HT-29 (cell line): ENCODE data around the gene ABHD12. TPM values are rescaled to one million over a fixed set of nuclear protein-coding genes. Genes with fewer than 3 reads are reported as not detected.

ENCODE experiments used
- DNase-seq: peaks from one replicate; pipeline ENCODE4 v3.0.0-alpha.2; 2015; ENCODE audit warnings: low spot score
- total RNA-seq: library from RNA; depleted of rRNA; stranded (reverse); fragments of >200 nt; shearing (Covaris generic); gene quantifications from 2 replicates; pipeline ENCODE4 v1.2.3, GENCODE V29; 2014

The ABHD12 gene
- total RNA-seq, 1 experiment from 2014 or later, result 105 TPM

DNA sequence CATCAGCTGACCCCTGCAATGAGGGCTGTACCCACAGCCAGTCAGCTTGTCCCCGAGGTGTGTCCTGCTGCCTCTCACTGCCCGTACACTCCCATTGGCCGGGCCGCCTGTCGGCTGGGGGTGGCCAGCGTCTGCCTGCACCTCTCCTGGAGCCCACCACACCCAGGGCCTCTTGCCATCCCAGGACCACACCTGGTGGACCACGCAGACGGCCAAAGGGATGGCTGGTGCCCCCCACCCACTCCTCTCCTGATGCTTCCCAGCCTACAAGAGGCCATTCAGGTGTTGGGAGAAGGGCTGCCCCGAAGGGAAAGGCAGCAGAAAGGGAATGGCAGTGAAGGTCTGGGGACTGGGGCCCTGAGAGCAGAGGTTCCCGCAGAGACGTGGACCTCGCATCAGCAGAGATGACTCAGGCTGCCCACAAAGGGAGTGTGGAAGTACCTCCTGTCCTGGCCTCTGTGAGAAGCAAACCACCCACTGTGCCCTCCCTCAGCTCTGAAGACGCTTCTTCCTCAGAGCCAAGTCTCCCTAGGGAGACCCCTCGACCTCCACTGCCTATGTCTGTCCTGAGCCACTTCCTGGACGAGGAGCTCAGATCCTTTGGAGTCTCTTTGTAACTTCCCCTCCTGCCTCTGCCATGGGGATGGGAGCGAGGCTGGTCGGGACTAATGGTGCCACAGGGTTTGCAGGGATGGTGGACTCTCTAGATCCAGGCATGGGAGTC is 81.8 kb downstream of the ABHD12 start:
- no peak for DNase-seq

DNA sequence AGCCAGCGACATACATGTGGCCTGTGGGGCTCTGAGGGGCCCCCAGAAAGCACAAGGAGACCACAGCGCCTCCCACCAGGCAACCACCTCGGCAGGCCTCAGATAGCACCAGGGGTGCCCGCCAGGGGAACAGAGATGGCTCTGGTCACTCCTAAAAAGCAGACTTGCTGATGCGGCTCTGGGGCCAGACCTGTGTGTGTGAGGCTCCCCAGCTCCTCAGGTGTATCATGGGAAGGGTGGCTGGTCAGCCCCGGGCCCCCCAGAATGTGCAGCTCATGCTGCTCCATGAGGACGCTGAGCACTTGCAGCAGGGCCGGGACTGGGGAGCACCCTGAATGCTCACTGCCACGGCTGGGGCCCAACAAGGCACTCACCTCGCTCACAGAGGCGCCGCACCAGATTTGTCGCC is 82.5 kb downstream of the ABHD12 start:
- no peak for DNase-seq

DNA sequence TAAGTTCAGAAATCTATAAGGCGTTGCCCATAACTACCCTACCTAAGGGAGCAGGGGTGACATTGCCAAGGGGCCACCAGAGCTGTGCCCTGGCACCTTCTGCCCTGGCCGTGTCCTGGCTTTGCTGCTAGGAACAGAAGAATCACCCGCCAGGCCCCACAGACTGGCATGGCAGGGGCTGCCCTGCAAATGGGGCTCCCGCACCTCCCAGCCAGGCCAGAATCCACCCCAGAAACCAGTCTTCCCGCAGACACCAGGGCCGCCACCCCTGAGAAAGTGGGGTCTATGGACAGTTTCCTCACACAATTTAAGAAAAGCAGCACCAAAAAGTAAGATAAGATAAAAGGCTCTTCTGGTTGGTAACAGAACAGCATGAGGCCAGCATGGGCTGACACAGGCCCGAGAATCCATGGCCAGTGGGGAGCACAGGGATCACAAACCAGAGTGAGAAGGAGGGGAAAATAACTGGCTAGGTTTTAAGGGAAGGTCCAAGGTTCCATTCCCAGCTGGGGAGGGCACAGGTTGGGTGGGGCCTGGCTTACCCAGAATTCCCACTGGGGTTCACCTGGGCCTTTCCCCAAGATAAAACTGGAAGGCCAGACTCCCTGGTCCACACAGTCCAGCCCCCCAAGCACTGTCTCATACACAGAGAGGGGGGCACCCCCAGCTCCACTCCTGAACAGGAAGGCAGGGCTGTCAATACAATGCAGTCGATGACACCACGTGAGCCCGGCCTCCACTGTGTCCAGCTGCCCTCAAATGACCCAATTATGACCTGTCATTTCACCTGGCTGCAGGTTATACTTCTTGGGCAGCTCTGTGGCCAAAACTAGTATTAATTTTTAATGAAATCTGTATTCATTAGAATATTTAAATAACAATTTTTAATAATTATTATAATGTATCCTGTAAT is 83.4 kb downstream of the ABHD12 start:
- no peak for DNase-seq

DNA sequence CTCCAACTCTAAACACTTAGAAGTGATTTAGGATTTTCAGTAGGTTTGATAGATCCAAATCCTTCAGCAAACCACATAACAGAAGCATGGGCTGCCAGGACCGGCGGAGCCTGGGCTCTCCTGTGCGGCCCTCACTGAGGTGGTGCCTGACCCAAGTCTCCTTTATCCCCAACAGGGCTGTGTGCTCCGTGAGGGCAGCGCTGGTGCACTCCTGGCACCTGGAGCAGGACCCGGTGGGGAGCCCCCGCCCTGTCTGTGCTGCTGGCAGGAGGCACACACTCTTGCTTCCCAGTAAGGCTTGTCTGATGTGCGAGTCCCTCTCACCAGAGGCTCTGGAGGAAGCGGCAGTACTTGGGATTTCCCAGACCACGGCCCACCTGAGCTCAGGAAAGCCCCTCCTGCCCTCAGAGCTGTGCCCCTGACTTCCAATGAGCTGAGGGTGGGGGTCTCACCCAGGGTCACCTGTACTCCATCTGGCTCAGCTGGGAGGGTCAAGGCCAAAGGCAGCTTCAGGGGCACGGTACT is 86.5 kb downstream of the ABHD12 start:
- no peak for DNase-seq

DNA sequence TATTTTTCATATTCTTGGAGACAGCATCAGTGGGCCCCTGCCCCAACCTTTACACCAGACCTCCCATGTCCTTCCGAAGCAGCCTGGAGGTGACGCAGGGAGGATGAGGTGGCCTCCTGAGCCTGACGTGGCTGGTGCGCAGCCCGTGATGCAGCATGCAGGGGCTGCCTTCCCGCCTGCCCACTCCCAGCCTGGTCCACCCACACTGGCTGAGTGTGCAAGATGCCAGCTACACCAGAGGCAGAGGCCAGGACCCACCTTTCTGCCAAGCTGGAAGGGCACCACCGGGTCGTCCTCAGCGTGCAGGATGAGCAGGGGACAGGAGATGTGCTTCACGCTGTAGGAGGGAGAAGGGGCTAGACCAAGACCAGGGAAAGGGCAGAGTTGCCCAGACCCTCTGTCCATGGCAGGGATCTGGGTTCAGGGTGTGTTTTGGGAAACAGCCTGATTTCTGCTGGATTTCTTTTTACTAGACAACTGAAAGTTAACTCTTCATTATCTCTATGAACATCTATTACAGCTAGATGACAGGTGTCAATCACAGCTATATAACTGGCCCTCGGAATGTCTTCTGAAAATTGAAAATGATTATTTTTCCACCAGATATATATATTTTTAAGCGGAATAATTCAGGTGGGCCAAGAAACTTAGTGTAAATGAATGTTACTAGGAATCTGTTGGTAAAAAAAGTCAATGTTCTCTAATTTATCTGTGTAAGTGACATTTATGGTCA is 87.2 kb downstream of the ABHD12 start:
- DNase-seq, result no peak

DNA sequence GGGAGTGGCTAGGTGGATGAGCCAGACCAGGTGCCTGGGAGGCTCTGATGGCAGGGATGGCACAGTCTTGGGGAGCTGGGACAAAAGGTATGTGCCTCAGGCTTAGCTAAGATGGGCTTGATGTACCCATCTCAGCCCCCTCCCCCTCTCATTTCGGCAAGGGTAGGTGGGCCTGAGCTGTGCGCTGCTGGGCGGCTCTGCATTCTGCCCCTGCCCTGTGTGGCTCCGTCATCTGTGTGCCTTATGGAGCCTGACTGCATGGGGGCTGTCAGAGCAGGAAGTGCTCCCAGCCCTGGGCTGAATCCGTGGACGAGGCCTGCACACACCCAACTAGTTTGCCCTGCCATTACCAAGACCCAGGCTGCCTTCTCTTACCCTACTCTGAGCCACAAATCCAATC is 88.0 kb downstream of the ABHD12 start:
- no peak for DNase-seq

DNA sequence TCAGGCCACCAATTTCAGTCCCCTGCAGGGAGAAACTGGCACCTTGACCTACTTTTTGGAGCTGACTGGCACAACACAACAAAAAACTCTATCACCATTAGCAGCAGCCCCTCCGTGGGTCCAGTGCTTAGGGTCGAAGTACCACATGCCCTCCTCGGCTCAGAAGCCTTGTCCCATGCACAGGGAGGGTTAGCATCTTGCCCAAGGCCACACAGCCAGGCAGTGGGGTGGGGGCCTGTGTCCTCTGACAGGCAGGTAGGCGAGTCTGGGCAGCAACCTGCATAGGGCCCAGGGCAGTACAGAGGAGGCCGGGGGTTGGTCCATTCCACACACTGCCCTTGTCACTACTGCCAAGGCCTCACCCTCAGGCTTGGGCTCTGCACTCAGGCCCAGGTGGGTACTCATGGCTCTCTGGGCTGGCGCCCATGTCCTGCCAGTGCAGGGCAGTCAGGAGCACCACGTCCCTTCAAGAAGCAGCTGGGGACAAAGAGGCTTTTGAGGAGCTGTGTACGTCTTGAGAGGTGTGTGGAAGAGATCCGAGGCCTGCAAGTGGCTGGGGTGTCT is 89.2 kb downstream of the ABHD12 start:
- no peak for DNase-seq

DNA sequence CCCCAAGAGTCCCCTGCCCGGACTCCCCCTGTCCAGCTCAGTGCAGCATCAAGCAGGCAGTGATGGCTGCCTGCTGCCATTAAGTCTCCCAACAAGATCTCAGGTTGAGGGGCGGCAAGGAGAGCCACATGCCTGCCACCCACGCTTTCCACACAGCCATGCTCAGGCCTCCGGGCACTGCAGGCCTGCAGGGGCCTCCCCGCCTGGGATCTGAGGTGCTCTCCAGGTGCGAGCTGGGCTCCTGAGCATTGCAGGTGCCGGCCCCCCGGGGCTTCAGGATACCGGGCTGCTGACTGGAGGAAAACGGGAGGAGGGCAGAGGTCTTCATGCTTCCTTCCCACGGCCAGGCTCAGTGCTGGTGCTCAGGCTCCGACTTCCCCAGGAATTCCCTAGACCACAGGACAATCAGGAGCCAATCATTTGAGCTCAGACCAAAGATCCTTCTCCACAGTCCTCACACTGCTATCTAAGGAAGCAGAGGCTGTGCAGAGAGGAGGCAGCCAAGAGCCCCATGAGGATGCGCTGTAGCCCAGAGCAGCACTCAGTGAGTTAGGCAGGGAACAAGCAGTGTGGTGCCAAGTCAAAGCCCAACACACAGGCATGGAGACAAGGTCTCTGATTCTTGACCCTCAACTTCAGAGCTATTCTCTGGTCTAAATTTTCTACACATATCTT is 90.0 kb downstream of the ABHD12 start:
- no peak for DNase-seq

DNA sequence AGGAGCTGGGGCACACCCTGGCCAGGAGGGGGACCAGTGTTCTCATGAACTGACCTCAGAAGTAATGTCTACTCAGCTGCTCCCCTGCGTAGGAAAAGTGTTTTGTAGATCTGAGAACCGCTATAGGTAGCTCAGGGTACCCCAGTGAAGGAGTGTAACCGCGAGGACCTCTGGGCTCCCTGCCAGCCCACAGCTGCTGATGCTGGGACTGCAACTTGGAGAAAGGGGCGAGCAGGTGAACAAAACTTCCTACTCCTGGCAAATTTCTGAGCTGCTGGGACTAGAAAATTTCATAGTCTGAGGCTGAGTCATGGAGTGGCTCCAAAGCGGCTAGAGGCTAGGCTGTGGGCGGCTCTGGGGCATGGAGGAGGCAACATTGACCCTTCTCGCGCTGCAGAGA is 90.8 kb downstream of the ABHD12 start:
- peak; percentile 50 for DNase-seq

DNA sequence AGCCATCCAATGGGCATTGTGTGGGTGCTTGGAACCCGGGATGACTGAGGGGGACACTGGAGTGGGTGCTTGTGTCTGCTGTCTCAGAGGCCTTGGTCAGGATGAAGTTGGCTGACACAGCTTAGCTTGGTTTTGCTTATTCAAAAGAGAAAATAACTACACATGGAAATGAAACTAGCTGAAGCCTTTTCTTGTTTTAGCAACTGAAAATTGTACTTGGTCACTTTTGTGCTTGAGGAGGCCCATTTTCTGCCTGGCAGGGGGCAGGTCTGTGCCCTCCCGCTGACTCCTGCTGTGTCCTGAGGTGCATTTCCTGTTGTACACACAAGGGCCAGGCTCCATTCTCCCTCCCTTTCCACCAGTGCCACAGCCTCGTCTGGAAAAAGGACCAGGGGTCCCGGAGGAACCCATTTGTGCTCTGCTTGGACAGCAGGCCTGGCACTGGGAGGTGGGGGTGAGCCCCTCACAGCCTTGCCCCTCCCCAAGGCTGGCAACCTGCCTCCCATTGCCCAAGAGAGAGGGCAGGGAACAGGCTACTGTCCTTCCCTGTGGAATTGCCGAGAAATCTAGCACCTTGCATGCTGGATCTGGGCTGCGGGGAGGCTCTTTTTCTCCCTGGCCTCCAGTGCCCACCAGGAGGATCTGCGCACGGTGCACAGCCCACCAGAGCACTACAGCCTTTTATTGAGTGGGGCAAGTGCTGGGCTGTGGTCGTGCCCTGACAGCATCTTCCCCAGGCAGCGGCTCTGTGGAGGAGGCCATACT is 93.3 kb downstream of the ABHD12 start:
- DNase-seq, result no peak

DNA sequence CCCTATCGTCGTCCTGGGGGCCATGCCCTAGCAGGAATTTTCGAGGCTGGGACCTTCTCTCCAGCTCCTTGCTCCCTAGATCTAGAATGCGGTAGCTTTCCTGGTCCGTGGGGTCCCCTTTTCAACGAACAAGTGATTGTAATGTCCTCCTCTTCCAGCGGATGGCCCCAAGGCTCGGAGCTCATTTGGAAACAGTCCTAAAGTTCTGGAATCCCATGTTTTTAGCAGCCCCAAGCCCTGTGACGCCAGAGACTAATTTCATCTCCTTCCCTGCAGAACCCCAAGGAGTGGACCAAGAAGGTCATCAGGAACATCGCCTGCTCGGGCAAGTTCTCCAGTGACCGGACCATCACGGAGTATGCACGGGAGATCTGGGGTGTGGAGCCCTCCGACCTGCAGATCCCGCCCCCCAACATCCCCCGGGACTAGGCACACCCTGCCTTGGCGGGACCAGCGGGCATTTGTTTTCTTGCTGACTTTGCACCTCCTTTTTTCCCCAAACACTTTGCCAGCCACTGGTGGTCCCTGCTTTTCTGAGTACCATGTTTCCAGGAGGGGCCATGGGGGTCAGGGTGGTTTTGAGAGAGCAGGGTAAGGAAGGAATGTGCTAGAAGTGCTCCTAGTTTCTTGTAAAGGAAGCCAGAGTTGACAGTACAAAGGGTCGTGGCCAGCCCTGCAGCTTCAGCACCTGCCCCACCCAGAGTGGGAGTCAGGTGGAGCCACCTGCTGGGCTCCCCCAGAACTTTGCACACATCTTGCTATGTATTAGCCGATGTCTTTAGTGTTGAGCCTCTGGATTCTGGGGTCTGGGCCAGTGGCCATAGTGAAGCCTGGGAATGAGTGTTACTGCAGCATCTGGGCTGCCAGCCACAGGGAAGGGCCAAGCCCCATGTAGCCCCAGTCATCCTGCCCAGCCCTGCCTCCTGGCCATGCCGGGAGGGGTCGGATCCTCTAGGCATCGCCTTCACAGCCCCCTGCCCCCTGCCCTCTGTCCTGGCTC is 94.2 kb downstream of the ABHD12 start:
- DNase-seq, result peak; percentile 64

DNA sequence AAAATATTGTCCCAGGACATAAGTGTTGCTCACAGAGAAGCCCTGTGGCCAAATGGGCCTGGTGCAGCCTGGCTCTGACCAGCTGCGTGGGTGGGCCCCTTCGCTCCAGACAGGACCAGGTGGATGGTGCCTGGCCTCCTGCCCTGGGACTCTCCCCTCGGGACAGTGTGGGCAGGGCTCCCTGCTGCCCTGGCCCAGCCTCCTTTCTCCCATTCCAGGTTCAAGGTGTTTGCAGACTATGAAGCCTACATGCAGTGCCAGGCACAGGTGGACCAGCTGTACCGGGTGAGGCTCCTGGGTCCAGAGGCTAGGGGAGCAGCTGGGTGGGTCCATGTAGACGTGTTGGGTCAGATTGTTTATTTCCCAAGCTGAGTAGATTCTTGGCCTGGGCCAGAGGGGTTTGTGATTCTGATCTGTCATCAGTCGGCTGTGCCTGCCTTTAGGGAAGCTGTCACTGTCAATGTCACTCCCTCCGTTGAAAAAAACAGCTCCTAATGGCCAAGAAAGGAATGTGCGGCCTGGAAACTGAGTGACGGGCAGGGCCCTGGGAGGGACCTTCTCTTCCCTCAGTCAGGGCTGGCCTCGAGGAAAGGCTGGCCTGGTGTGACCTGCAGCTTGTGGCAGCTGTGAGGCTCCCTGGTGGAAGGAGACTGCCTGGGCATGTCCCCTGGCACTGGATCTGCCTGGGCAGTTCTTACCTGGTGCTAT is 95.1 kb downstream of the ABHD12 start:
- DNase-seq, result peak; percentile 64

DNA sequence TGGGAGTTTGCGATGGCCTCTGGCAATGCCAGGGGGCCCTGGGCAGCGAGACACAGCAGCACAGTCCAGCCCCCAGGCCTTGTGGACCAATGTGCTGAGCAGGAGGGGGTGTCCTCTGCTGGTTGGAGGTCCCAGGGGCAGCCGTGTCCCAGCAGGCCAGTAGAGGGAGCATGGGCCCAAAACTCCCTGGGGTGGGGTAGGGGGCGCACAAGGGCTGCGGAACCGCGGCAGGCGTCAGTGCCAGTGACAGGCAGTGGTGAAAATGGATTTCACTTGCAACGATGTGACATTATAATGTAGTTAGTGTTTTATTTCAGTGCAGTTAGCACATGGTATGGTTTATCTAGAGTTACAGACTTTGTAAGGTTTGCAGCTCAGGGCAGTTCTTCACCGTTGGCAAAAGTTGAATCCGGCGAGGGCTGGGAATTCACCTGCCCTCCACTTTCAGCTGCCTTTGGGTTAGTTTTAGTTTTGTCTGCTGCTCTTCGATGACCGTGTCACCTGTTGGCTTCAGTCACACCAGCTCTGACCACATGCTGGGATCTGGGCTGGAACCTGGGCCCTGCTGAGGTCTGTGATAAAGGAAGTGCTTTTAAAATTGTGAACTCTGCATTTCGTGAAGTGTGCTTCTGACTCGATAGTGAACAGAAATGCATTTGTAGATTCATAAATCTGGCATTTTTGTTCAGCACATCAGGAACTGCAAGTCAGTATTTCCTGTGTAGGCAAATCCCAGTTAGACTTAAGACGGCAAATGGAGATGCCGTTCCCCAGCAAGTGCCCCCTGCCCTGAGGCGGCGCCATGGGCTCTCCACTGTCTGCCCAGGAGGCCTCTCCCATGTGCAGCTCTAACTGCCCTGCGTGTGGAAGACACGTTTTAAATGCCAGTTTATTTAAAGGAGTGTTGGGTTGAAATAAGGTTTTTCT is 95.9 kb downstream of the ABHD12 start:
- DNase-seq, result no peak

DNA sequence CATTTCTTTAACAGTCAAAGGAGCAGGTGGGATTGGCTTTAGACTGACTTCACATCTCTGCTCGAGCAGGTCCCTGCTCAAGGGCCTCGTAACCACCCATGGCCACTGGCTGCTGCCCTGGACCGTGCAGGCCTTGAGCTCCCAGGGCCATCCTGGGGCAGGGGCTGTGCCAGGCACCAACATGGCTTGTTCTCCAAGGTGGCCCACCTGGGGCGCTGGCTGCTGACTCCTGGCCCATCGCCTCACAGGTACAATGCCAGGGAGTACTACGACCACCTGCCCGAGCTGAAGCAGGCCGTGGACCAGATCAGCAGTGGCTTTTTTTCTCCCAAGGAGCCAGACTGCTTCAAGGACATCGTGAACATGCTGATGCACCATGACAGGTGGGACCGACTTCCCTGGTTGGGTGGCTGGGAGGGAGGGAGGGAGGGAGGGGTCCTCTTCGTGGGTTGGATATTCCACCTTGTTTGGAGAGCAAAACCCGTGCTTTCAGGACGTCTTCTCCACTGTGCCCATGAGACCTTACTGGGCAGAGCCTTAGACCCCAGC is 96.7 kb downstream of the ABHD12 start:
- DNase-seq, result no peak

DNA sequence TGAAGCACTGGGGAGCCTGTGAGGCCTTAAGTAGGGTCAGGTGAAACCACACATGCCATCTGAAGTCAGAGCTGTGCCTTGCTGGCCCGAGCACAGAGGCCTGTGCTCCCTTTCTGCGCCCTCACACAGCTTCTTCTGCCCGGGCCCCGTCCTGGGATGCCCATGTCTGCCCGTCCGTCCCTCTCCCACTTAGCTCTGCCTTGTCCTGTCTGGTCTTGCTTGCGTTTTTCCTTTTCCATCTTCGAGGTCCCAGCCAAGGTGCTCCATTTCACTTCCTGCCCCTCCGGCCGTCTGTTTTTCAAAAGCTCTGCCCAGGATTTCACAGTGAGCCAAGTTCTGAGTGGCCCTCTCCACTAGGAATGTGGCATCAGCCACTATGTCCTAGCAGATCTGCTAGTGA is 97.1 kb downstream of the ABHD12 start:
- no peak for DNase-seq

DNA sequence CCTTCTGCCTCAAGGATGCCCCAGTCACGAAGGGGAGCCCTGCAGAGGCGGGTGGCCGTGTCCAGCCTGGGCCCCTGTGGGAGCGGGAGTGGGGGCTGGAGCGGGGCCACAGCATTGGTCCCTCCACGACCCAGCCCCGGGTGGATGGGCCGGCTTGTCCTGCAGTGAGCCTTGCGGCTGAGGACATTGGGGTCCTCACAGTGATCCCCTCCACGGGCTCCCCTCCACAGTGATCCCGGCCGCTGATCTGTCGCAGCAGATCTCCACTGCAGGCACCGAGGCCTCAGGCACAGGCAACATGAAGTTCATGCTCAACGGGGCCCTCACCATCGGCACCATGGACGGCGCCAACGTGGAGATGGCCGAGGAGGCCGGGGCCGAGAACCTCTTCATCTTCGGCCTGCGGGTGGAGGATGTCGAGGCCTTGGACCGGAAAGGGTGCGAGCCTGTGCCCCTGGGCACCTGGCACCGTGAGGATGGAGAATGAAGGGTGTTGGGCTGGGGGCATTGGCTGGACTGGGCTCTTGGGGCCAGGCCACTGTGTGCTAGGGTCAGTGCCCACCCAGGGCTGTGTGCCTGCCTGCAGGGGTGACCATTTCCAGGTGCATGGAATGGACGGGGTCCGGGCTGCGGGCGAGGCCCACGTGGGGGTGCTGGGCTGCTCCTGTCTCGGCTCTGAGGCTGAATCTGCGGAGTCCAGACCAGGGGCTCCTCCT is 98.3 kb downstream of the ABHD12 start:
- no peak for DNase-seq
